Metanephros (tissue), 2 donors: ENCODE results near the gene RHOT1. TPM values are rescaled to one million over a fixed set of nuclear protein-coding genes. Genes with fewer than 3 reads are reported as not detected.

Experiments
- small RNA-seq: library from RNA; depleted of rRNA; stranded (forward); fragments of <200 nt; gene quantifications from one replicate; pipeline ENCODE3, GENCODE V24; 2014; ENCODE audit warnings: low replicate concordance
- total RNA-seq: library from RNA; depleted of rRNA; stranded (reverse); fragments of >200 nt; gene quantifications from one replicate; pipeline ENCODE4 v1.2.3, GENCODE V29; 2014

The RHOT1 gene
- total RNA-seq, result 48.3 TPM

GRCh38 chr17:32142038-32142856 is at the start of gene RHOT1:
Gene RHOT1 (plus strand): TSS chr17:32142502. CDS start chr17:32142693, 191 bp downstream.

DNA sequence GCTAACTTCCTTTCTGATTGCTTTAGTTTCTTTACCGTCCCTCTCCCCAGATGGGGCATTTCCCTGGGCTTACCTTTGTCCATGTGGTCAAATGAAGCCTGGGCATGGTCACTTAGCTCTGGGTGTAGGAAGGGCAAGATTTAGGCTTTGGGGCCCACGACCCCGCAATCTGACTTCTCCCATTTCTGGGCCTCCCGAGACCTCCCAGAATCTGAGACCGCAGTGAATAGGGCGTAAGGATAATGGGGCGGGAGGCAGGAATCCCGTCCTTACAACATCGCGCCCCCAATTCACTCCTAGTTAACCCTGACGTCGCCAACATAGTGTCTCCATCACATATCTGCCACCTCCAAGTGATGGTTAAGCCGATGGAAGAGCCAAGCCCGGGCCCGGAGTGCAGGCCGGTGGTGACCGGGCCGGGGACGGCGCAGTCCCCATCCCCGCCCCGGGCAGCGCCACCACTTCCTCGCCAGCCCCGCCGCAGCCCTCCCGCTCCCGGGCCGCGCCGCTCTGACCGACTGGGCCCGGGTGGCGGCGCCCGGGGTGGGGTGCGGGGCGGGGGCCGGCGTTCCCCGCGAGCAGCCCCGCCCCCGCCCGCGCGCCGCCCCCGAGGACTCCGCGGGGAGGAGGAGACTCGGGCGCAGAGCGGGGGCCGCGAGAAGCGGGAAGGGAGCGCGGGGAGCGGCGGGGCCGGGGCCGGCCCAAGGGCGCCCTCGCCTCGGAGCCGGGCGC is 123.1 kb downstream of the RHOT1 start, which contains the start of gene RHBDL3:
TSS of gene RHBDL3 (plus strand) at position 641 of the 732 bp plus-strand sequence. CDS start 358 bp downstream, outside the sequence.

Small RNA genes within 50 kb of the gene (small RNA-seq; reads per million reads assigned to genes)
- gene UBL5P2, result not detected

Other genes starting within 250 kb of the RHOT1 start
- gene UTP6, start 240.8 kb upstream of the RHOT1 start, total RNA-seq, result 37.7 TPM
- gene SUZ12, start 205.5 kb upstream of the RHOT1 start, total RNA-seq, result 28.0 TPM
- gene LRRC37B, start 135.1 kb upstream of the RHOT1 start, total RNA-seq, result 26.3 TPM
- 1.3 TPM for gene RHBDL3, start 123.3 kb downstream of the RHOT1 start, total RNA-seq
- 36.1 TPM for gene C17orf75, start 199.7 kb downstream of the RHOT1 start, total RNA-seq
- 204 TPM for gene ZNF207, start 207.7 kb downstream of the RHOT1 start, total RNA-seq